ENCODE measurements around the gene IL36B. TPM values are rescaled to one million over a fixed set of nuclear protein-coding genes. Genes with fewer than 3 reads are reported as not detected.

Gene IL36B
- total RNA-seq, 1 donor from 2014 or later, result not detected

GRCh38 chr2:113069676-113070605, 17.3 kb upstream of the IL36B start:
- no peak for DNase-seq (ENCODE audit: low read depth)
- no peak for TF ChIP-seq CTCF (conservative IDR thresholded peaks at IDR 0.05; ENCODE audit: low read depth, low read length)
- no peak overlapping the region for H3K4me3 ChIP-seq (ENCODE audit: low read depth, low read length)

GRCh38 chr2:113068706-113069485, 16.2 kb upstream of the IL36B start:
- DNase-seq (ENCODE audit: low read depth), result no peak
- TF ChIP-seq CTCF (conservative IDR thresholded peaks at IDR 0.05; ENCODE audit: low read depth, low read length), result no peak
- no peak overlapping the region for H3K4me3 ChIP-seq (ENCODE audit: low read depth, low read length)

- no peak overlapping the region for H3K4me3 ChIP-seq (ENCODE audit: low read depth, low read length)
- no peak for TF ChIP-seq CTCF (conservative IDR thresholded peaks at IDR 0.05; ENCODE audit: low read depth, low read length)
- DNase-seq (ENCODE audit: low read depth), result no peak
Measured at GRCh38 chr2:113068249-113068648, 15.6 kb upstream of the IL36B start.

GRCh38 chr2:113067681-113068080, 15.0 kb upstream of the IL36B start, which contains the start of gene IL1F10:
Gene IL1F10, plus strand, starts transcription at chr2:113067970. Its CDS starts 4,769 bp downstream, at chr2:113072739.
- TF ChIP-seq CTCF (conservative IDR thresholded peaks at IDR 0.05; ENCODE audit: low read depth, low read length), result no peak

GRCh38 chr2:113064898-113065297, 12.2 kb upstream of the IL36B start:
- DNase-seq (ENCODE audit: low read depth), result no peak
- no peak for TF ChIP-seq CTCF (conservative IDR thresholded peaks at IDR 0.05; ENCODE audit: low read depth, low read length)
- no peak overlapping the region for H3K4me3 ChIP-seq (ENCODE audit: low read depth, low read length)

More at GRCh38 chr2:113067681-113068080, 15.0 kb upstream of the IL36B start, which contains the start of gene IL1F10:
- no peak for DNase-seq (ENCODE audit: low read depth)
- H3K4me3 ChIP-seq (ENCODE audit: low read depth, low read length), result no peak within 1 kb of the TSS

- DNase-seq (ENCODE audit: low read depth), result no peak
- no peak for TF ChIP-seq CTCF (conservative IDR thresholded peaks at IDR 0.05; ENCODE audit: low read depth, low read length)
- no peak overlapping the region for H3K4me3 ChIP-seq (ENCODE audit: low read depth, low read length)
Measured at GRCh38 chr2:113064281-113064680, 11.6 kb upstream of the IL36B start.
